ENCODE results near the gene INHBA.

INHBA gene

DNA sequence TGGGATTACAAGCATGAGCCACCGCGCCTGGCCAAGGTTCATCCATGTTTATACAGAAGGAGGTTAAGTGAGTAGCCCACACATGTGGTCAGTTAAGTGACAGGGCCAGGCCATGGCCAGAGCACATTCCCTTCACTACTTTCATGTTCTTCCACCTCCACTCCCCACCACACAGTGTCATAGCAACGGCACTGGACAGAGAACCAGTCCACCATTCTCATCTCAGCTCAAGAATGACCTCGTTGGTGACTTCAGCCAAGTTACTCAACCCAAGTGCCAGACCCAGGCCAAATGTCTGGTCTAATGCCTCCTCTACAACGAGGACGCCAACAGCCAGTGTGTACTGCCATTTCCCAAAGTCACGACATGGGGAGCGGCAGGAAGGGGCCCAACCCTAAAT is 62.4 kb downstream of the INHBA start:
- peak; percentile 39 for DNase-seq
- Histone ChIP-seq H3K36me3 (replicated peaks) (no peaks in the 10 kb centered on the region), H3K27me3 (replicated peaks) (no peaks in the 10 kb centered on the region), H3K27ac (peak overlapping the region; percentile 18), H3K4me3 (ENCODE audit: low read depth, low read length) (no peak overlapping the region)
- TF ChIP-seq, protein P1, sequence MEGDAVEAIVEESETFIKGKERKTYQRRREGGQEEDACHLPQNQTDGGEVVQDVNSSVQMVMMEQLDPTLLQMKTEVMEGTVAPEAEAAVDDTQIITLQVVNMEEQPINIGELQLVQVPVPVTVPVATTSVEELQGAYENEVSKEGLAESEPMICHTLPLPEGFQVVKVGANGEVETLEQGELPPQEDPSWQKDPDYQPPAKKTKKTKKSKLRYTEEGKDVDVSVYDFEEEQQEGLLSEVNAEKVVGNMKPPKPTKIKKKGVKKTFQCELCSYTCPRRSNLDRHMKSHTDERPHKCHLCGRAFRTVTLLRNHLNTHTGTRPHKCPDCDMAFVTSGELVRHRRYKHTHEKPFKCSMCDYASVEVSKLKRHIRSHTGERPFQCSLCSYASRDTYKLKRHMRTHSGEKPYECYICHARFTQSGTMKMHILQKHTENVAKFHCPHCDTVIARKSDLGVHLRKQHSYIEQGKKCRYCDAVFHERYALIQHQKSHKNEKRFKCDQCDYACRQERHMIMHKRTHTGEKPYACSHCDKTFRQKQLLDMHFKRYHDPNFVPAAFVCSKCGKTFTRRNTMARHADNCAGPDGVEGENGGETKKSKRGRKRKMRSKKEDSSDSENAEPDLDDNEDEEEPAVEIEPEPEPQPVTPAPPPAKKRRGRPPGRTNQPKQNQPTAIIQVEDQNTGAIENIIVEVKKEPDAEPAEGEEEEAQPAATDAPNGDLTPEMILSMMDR (IDR thresholded peaks at IDR 0.05; ENCODE audit: low read depth, low read length, missing control alignments) = no peak
- in situ Hi-C loops (cut with HindIII; ENCODE audit: low pct_ligation_motif_present, low sequenced_read_pairs) = no loop called here

DNA sequence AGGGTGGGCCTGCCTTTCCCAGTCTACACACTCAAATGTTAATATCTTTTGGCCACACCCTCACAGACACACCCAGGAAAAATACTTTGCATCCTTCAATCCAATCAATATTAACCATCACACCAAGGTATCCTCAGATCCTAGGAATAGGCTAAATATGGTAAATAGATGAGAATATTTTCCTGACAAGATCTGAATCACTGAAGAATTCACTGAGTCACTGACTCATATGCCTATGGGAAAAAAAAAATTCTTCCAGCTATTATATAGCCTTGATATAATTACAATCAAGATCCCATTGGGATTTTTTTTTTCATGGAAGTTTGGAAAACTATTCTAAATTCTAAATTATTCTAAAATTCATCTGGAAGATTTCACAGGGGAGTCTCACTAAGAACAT is 65.8 kb downstream of the INHBA start:
- H3K27me3 ChIP-seq (replicated peaks) = no peaks in the 10 kb centered on the region
- DNase-seq = no peak
- no peak overlapping the region for H3K4me3 ChIP-seq (ENCODE audit: low read depth, low read length)
- TF ChIP-seq, protein P1 (IDR thresholded peaks at IDR 0.05; ENCODE audit: low read depth, low read length, missing control alignments) = no peak
- H3K36me3 ChIP-seq (replicated peaks) = no peaks in the 10 kb centered on the region
- in situ Hi-C loops (cut with HindIII; ENCODE audit: low pct_ligation_motif_present, low sequenced_read_pairs) = no loop called here
- no peak overlapping the region for H3K27ac ChIP-seq

Data from brain microvascular endothelial cell (primary cell).